GM12878 (cell line): ENCODE results near the gene P4HA2. TPM values are rescaled to one million over a fixed set of nuclear protein-coding genes. Genes with fewer than 3 reads are reported as not detected.

Experiments
- ATAC-seq: fragments of 200-7000 bp; cut with Tn5 transposase; 3 replicates; pipeline ENCODE4 v1.9.1; 2020; ENCODE audit warnings: mild to moderate bottlenecking, moderate library complexity
- BruUV-seq: library from RNA; stranded (reverse); fragments of 400-500 nt; replicated peaks from 2 replicates; lab custom pipeline; 2021; lab: Mats Ljungman, UMichigan
- CTCF ChIA-PET: fragments of 300-600 bp; sonication (Branson Sonifier 250); formaldehyde crosslinking; extraction: SDS; loops from one replicate; lab custom pipeline; 2021; ENCODE audit warnings: inconsistent platforms; lab: Yijun Ruan, JAX
- POLR2A ChIA-PET: fragments of 350-600 bp; formaldehyde crosslinking; extraction: SDS; loops from one replicate; lab custom pipeline; 2021; ENCODE audit warnings: inconsistent platforms; lab: Charles Lee
- RAD21 ChIA-PET: fragments of 300-600 bp; sonication (Branson Sonifier 250); formaldehyde crosslinking; loops from one replicate; lab custom pipeline; 2023; ENCODE audit warnings: antibody characterized with exemption; ENCODE audit not compliant: unreplicated experiment; lab: Charles Lee
- SMC1A ChIA-PET: fragments of 300-600 bp; sonication (Branson Sonifier 250); formaldehyde crosslinking; loops from one replicate; lab custom pipeline; 2023; ENCODE audit not compliant: unreplicated experiment, uncharacterized antibody; lab: Charles Lee
- DNase-seq: peaks from one replicate; pipeline ENCODE4 v3.0.0-alpha.2; 2011; ENCODE audit warnings: low read depth, low spot score
- FAIRE-seq: peaks from 3 replicates; lab custom pipeline; 2011; peaks lifted over from hg19 to GRCh38; lab: Jason Lieb, UNC
- H2AFZ ChIP-seq: 2 replicates; pipeline ENCODE4 v1.6.0; 2011; ENCODE audit warnings: low read depth, low read length, control low read depth; ENCODE audit not compliant: control insufficient read depth
- H3K27ac ChIP-seq: 2 replicates; pipeline ENCODE4 v1.5.1; 2011; ENCODE audit warnings: control low read depth; ENCODE audit not compliant: control insufficient read depth, insufficient read depth
- H3K27me3 ChIP-seq, 2 experiments: replicated peaks in 1 of 2; 2 replicates each; pipeline versions ENCODE4 v1.6.0 to v1.6.1; 2011; ENCODE audit warnings: low read length in 1 of 2; ENCODE audit not compliant: control insufficient read depth in 2 of 2, insufficient read depth in 2 of 2
- H3K36me3 ChIP-seq, 2 experiments: 2 replicates each; pipeline ENCODE4 v1.5.1; 2011; ENCODE audit warnings: low read length in 1 of 2; ENCODE audit not compliant: control insufficient read depth in 2 of 2, insufficient read depth in 2 of 2
- H3K4me1 ChIP-seq: 2 replicates; pipeline ENCODE4 v1.6.1; 2011; ENCODE audit warnings: mild to moderate bottlenecking, low read length, moderate library complexity, mixed read lengths; ENCODE audit not compliant: control insufficient read depth, insufficient read depth
- H3K4me2 ChIP-seq: 2 replicates; pipeline ENCODE4 v1.6.0; 2011; ENCODE audit warnings: control low read depth; ENCODE audit not compliant: control insufficient read depth, insufficient read depth
- H3K4me3 ChIP-seq: fragments of 200-600 bp; sonication (generic); 2 replicates; pipeline ENCODE4 v1.5.1; 2016
- H3K79me2 ChIP-seq: 2 replicates; pipeline ENCODE4 v1.6.0; 2011; ENCODE audit warnings: low read length; ENCODE audit not compliant: control insufficient read depth, insufficient read depth
- H3K9ac ChIP-seq: 2 replicates; pipeline ENCODE4 v1.8.0; 2011; ENCODE audit warnings: low read length, control low read depth, mixed read lengths; ENCODE audit not compliant: control insufficient read depth, insufficient read depth
- H3K9me3 ChIP-seq: replicated peaks from 3 replicates; pipeline ENCODE4 v1.5.1; 2011; ENCODE audit warnings: mild to moderate bottlenecking, low read length; ENCODE audit not compliant: control insufficient read depth, insufficient read depth
- H4K20me1 ChIP-seq: 2 replicates; pipeline ENCODE4 v1.6.0; 2011; ENCODE audit not compliant: control insufficient read depth, insufficient read depth
- BCL3 ChIP-seq: IDR thresholded peaks from 2 replicates; pipeline ENCODE4 v1.6.1; 2011; ENCODE audit warnings: borderline replicate concordance, low read depth, mild to moderate bottlenecking, moderate library complexity, low read length; ENCODE audit not compliant: insufficient read depth, poor library complexity, severe bottlenecking
- ELK1 ChIP-seq: IDR thresholded peaks from 2 replicates; pipeline ENCODE4 v1.6.1; 2012; ENCODE audit warnings: low read depth, low read length, improper control_type of control experiment
- ETV6 ChIP-seq, 2 experiments: fragments of 450-650 bp in 1 of 2; IDR thresholded peaks in 1 of 2; conservative IDR thresholded peaks in 1 of 2; 2 replicates each; pipeline ENCODE4 v1.6.1; 2014; ENCODE audit warnings: antibody characterized with exemption in 1 of 2, borderline replicate concordance in 1 of 2, low read depth in 1 of 2, mild to moderate bottlenecking in 1 of 2, moderate library complexity in 1 of 2
- HDAC6 ChIP-seq: fragments of 200-600 bp; sonication (generic); IDR thresholded peaks from one replicate; pipeline ENCODE4 v1.8.0; 2017; ENCODE audit warnings: antibody characterized with exemption; ENCODE audit not compliant: unreplicated experiment
- JUND ChIP-seq: IDR thresholded peaks from 2 replicates; pipeline ENCODE4 v1.6.1; 2012; ENCODE audit warnings: low read depth, mild to moderate bottlenecking, low read length, improper control_type of control experiment, moderate library complexity
- KLF5 ChIP-seq: fragments of 450-650 bp; IDR thresholded peaks from 2 replicates; pipeline ENCODE4 v1.6.1; 2014; ENCODE audit warnings: mild to moderate bottlenecking; ENCODE audit not compliant: partially characterized antibody
- MEF2B ChIP-seq: fragments of 450-650 bp; IDR thresholded peaks from 2 replicates; pipeline ENCODE4 v1.6.1; 2018; ENCODE audit warnings: mild to moderate bottlenecking, moderate library complexity; ENCODE audit not compliant: partially characterized antibody, poor library complexity, severe bottlenecking
- MLLT1 ChIP-seq: fragments of 450-650 bp; IDR thresholded peaks from 2 replicates; pipeline ENCODE4 v1.6.1; 2016; ENCODE audit warnings: mild to moderate bottlenecking
- NFYA ChIP-seq: IDR thresholded peaks from 2 replicates; pipeline ENCODE4 v1.6.1; 2011; ENCODE audit warnings: low read depth, mild to moderate bottlenecking, low read length, improper control_type of control experiment, borderline replicate concordance
- NR2C1 ChIP-seq: fragments of 450-650 bp; IDR thresholded peaks from 2 replicates; pipeline ENCODE4 v1.6.1; 2017; ENCODE audit warnings: antibody characterized with exemption, mild to moderate bottlenecking, moderate library complexity
- PBX3 ChIP-seq: IDR thresholded peaks from 2 replicates; pipeline ENCODE4 v1.6.1; 2011; ENCODE audit warnings: mild to moderate bottlenecking, low read depth, low read length, moderate library complexity; ENCODE audit not compliant: insufficient replicate concordance
- RELA ChIP-seq: fragments of 450-650 bp; IDR thresholded peaks from 2 replicates; pipeline ENCODE4 v1.8.0; 2014; ENCODE audit warnings: borderline replicate concordance; ENCODE audit not compliant: partially characterized antibody
- SMAD1 ChIP-seq: fragments of 450-650 bp; IDR thresholded peaks from 2 replicates; pipeline ENCODE4 v1.6.1; 2018; ENCODE audit warnings: mild to moderate bottlenecking, low read depth; ENCODE audit not compliant: partially characterized antibody
- SREBF2 ChIP-seq: IDR thresholded peaks from 2 replicates; pipeline ENCODE4 v1.6.1; 2012; ENCODE audit warnings: mild to moderate bottlenecking, low read length
- SUPT20H ChIP-seq: IDR thresholded peaks from 2 replicates; pipeline ENCODE4 v1.6.1; 2011; ENCODE audit warnings: low read depth, mild to moderate bottlenecking, low read length, moderate library complexity, borderline replicate concordance; ENCODE audit not compliant: control insufficient read depth
- TAF1 ChIP-seq: IDR thresholded peaks from 2 replicates; pipeline ENCODE4 v1.6.1; 2011; ENCODE audit warnings: mild to moderate bottlenecking, low read depth, low read length, borderline replicate concordance
- ZBED1 ChIP-seq: IDR thresholded peaks from 2 replicates; pipeline ENCODE4 v1.6.1; 2016; ENCODE audit warnings: borderline replicate concordance
- WGBS: methylation state at CpG from one replicate; pipeline ENCODE4 v1.1.6; 2016; ENCODE audit warnings: low lambda C conversion rate; ENCODE audit not compliant: insufficient replicate concordance, insufficient coverage; ENCODE audit errors: missing lambda C conversion rate; 5-methylcytosine and 5-hydroxymethylcytosine counted together
- in situ Hi-C: fragments of 300-500 bp; cut with MboI; formaldehyde crosslinking; loops from 9 replicates; pipeline ENCODE4 v1.14.3; 2018; ENCODE audit warnings: mixed read lengths
- intact Hi-C: fragments of 100-400 bp; cut with micrococcal nuclease; formaldehyde crosslinking; loops from one replicate; pipeline ENCODE4 v1.14.2; 2022; ENCODE audit not compliant: unreplicated experiment
- polyA plus RNA-seq, 11 experiments: library from polyadenylated mRNA; depleted of rRNA in 4 of 11; unstranded in 6 of 11; stranded (reverse) in 5 of 11; fragments of >200 nt; fragmentation: Nextera tagmentation in 4 of 11; fragmentation: Illumina TruSeq in 1 of 11; extraction: Ambion mirVana in 4 of 11; extraction: Trizol in 1 of 11; gene quantifications; 1 replicate in 1 of 11; 2 replicates in 10 of 11; pipeline versions ENCODE4 v1.2.1 to v1.2.3, GENCODE V29; 2011 to 2016; ENCODE audit warnings: inconsistent platforms in 2 of 11, missing spikeins in 2 of 11, low read depth in 1 of 11
- total RNA-seq, 4 experiments: library from RNA; depleted of rRNA in 3 of 4; stranded (reverse); fragments of >200 nt in 3 of 4; fragmentation: Illumina TruSeq in 1 of 4; extraction: Trizol in 1 of 4; gene quantifications; 2 replicates each; pipeline versions ENCODE4 v1.2.1 to v1.2.3, GENCODE V29; 2013 to 2021

P4HA2 gene
- total and polyA plus RNA-seq, 10 of the 15 experiments (the other 5 are each of a cell fraction or from before 2014, with no cell fraction given), result 4.7 to 10.9 (median 7.5) TPM

- WGBS, result 87% methylated on average over 2 of the region's 2 CpGs
- in situ Hi-C loops, result no loop called here
- TF ChIP-seq ZBED1 (no peak), SMAD1 (no peak), RELA (no peak), TAF1 (no peak), PBX3 (no peak), ELK1 (no peak), BCL3 (no peak), KLF5 (no peak), MEF2B (no peak), SREBF2 (no peak), NFYA (no peak), MLLT1 (no peak), ETV6 (conservative IDR thresholded peaks at IDR 0.05 in 1 of 2, IDR thresholded peaks at IDR 0.05 in 1 of 2; ENCODE audit: borderline replicate concordance in 1 of 2, low read depth in 1 of 2) (no peak), NR2C1 (no peak), SUPT20H (no peak), JUND (no peak), HDAC6 (no peak)
These were observed 22.9 kb upstream of the P4HA2 start for GRCh38 chr5:132250547-132250946.

More at GRCh38 chr5:132250547-132250946, 22.9 kb upstream of the P4HA2 start:
- Histone ChIP-seq H3K4me2 (no peak overlapping the region), H2AFZ (no peak overlapping the region), H3K4me1 (no peaks in the 10 kb centered on the region), H3K4me3 (no peak overlapping the region), H4K20me1 (no peaks in the 10 kb centered on the region), H3K27me3 (no peaks in the 10 kb centered on the region; a peak in 1 of 4 replicates), H3K9me3 (peaks cover 3% of the 10 kb centered on the region), H3K79me2 (no peaks in the 10 kb centered on the region), H3K9ac (no peak overlapping the region), H3K27ac (no peak overlapping the region), H3K36me3 (no peaks in the 10 kb centered on the region)
- no TSS peak for BruUV-seq
- POLR2A ChIA-PET, result interaction anchor here (1.2 to 1.7 kb wide), 3 partner anchors 10 to 23 kb away, joined by 3 to 6 read pairs (median 5); partner anchors contain the start of gene P4HA2
- SMC1A ChIA-PET, result interaction anchor here (0.9 to 3.6 kb wide), 4 partner anchors 9 to 58 kb away, joined by 3 to 16 read pairs (median 5); no protein-coding TSS in a partner anchor
- FAIRE-seq (no peak), ATAC-seq (no peak), DNase-seq (no peak)
- CTCF ChIA-PET, result interaction anchor here (0.8 to 8.7 kb wide), 5 partner anchors 10 to 70 kb away, joined by 3 to 74 read pairs (median 4); no protein-coding TSS in a partner anchor
- RAD21 ChIA-PET, result interaction anchor here (3.4 kb wide), 1 partner anchor 13 kb away, joined by 11 read pairs; no protein-coding TSS in a partner anchor
- intact Hi-C loops, result no loop called here
